ENCODE data around the gene ADARB2.

Gene ADARB2

GRCh38 chr10:1687190-1687589 is 50.1 kb downstream of the ADARB2 start:
- H3K4me3 ChIP-seq (ENCODE audit: low read depth, low read length): no peak overlapping the region
- TF ChIP-seq CTCF (IDR thresholded peaks at IDR 0.05; ENCODE audit: low read depth, low read length): no peak

GRCh38 chr10:1686491-1686749 is 50.9 kb downstream of the ADARB2 start:
- no peak overlapping the region for H3K4me3 ChIP-seq (ENCODE audit: low read depth, low read length)
- TF ChIP-seq CTCF (IDR thresholded peaks at IDR 0.05; ENCODE audit: low read depth, low read length): no peak

- TF ChIP-seq CTCF (IDR thresholded peaks at IDR 0.05; ENCODE audit: low read depth, low read length): no peak
- H3K4me3 ChIP-seq (ENCODE audit: low read depth, low read length): no peak overlapping the region
Observed at GRCh38 chr10:1685699-1686490, 51.4 kb downstream of the ADARB2 start.

- no peak overlapping the region for H3K4me3 ChIP-seq (ENCODE audit: low read depth, low read length)
- TF ChIP-seq CTCF (IDR thresholded peaks at IDR 0.05; ENCODE audit: low read depth, low read length): no peak
Observed at GRCh38 chr10:1684991-1685390, 52.3 kb downstream of the ADARB2 start.

GRCh38 chr10:1683649-1684048 is 53.7 kb downstream of the ADARB2 start:
- TF ChIP-seq CTCF (IDR thresholded peaks at IDR 0.05; ENCODE audit: low read depth, low read length): no peak
- no peak overlapping the region for H3K4me3 ChIP-seq (ENCODE audit: low read depth, low read length)

GRCh38 chr10:1679821-1680650 is 57.3 kb downstream of the ADARB2 start:
- H3K4me3 ChIP-seq (ENCODE audit: low read depth, low read length): no peak overlapping the region
- TF ChIP-seq CTCF (IDR thresholded peaks at IDR 0.05; ENCODE audit: low read depth, low read length): no peak

GRCh38 chr10:1678084-1678483 is 59.2 kb downstream of the ADARB2 start:
- TF ChIP-seq CTCF (IDR thresholded peaks at IDR 0.05; ENCODE audit: low read depth, low read length): no peak

More at GRCh38 chr10:1678084-1678483, 59.2 kb downstream of the ADARB2 start:
- H3K4me3 ChIP-seq (ENCODE audit: low read depth, low read length): no peak overlapping the region
